ENCODE results near the gene B4GAT1.
"Not testable (repeated sequence)": the region's sequence is repeated elsewhere in the genome, so short reads cannot be mapped to it uniquely, and the experiment has no call there.

Gene B4GAT1

GRCh38 chr11:66388780-66389386 lies 41.5 kb upstream of the B4GAT1 start:
- no peaks in the 10 kb centered on the region for H3K79me2 ChIP-seq (ENCODE audit: insufficient read depth, low read length)
- H3K27me3 ChIP-seq (ENCODE audit: insufficient read depth, low read length, poor library complexity, severe bottlenecking) = no peaks in the 10 kb centered on the region
- H2AFZ ChIP-seq (ENCODE audit: low read length) = 0 out of 2 replicates have a peak overlapping the region, but pooled peaks have one; percentile 58
- H3K9ac ChIP-seq (ENCODE audit: low read depth, low read length, poor library complexity, severe bottlenecking) = no peak overlapping the region
- H3K36me3 ChIP-seq (ENCODE audit: insufficient read depth, low read length) = no peaks in the 10 kb centered on the region
- no peak overlapping the region for H3K4me2 ChIP-seq (ENCODE audit: low read depth, low read length, poor library complexity, severe bottlenecking)
- no peaks in the 10 kb centered on the region for H3K9me2 ChIP-seq (replicated peaks; ENCODE audit: low read depth, low read length)
- TF ChIP-seq EZH2phosphoT487 (IDR thresholded peaks at IDR 0.05; ENCODE audit: borderline replicate concordance) = no peak
- TF ChIP-seq, protein P1, sequence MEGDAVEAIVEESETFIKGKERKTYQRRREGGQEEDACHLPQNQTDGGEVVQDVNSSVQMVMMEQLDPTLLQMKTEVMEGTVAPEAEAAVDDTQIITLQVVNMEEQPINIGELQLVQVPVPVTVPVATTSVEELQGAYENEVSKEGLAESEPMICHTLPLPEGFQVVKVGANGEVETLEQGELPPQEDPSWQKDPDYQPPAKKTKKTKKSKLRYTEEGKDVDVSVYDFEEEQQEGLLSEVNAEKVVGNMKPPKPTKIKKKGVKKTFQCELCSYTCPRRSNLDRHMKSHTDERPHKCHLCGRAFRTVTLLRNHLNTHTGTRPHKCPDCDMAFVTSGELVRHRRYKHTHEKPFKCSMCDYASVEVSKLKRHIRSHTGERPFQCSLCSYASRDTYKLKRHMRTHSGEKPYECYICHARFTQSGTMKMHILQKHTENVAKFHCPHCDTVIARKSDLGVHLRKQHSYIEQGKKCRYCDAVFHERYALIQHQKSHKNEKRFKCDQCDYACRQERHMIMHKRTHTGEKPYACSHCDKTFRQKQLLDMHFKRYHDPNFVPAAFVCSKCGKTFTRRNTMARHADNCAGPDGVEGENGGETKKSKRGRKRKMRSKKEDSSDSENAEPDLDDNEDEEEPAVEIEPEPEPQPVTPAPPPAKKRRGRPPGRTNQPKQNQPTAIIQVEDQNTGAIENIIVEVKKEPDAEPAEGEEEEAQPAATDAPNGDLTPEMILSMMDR (conservative IDR thresholded peaks at IDR 0.05; ENCODE audit: low read length) = peak; percentile 89
- H3K4me3 ChIP-seq (ENCODE audit: low read length, poor library complexity, severe bottlenecking) = no peak overlapping the region
- H4K20me1 ChIP-seq (ENCODE audit: insufficient read depth, low read length, poor library complexity, severe bottlenecking) = no peaks in the 10 kb centered on the region
- H3K9me3 ChIP-seq (ENCODE audit: insufficient read depth, low read depth, low read length) = no peaks in the 10 kb centered on the region
- H3K4me1 ChIP-seq (ENCODE audit: insufficient read depth, low read length, poor library complexity, severe bottlenecking) = peaks cover 5% of the 10 kb centered on the region
- no peaks in the 10 kb centered on the region for H3F3A ChIP-seq (ENCODE audit: low read depth)

GRCh38 chr11:66386171-66387069 lies 39.0 kb upstream of the B4GAT1 start:
- no peak for TF ChIP-seq EZH2phosphoT487 (IDR thresholded peaks at IDR 0.05; ENCODE audit: borderline replicate concordance)
- TF ChIP-seq, protein P1 (conservative IDR thresholded peaks at IDR 0.05; ENCODE audit: low read length) = peak; percentile 94
- Histone ChIP-seq H3K9me3 (ENCODE audit: insufficient read depth, low read depth, low read length) (no peaks in the 10 kb centered on the region), H3F3A (ENCODE audit: low read depth) (no peaks in the 10 kb centered on the region), H3K4me3 (ENCODE audit: low read length, poor library complexity, severe bottlenecking) (peak overlapping the region; percentile 65), H3K4me1 (ENCODE audit: insufficient read depth, low read length, poor library complexity, severe bottlenecking) (peaks cover 5% of the 10 kb centered on the region), H3K36me3 (ENCODE audit: insufficient read depth, low read length) (no peaks in the 10 kb centered on the region), H4K20me1 (ENCODE audit: insufficient read depth, low read length, poor library complexity, severe bottlenecking) (no peaks in the 10 kb centered on the region), H3K9ac (ENCODE audit: low read depth, low read length, poor library complexity, severe bottlenecking) (peak overlapping the region; percentile 45), H3K9me2 (replicated peaks; ENCODE audit: low read depth, low read length) (no peaks in the 10 kb centered on the region), H3K27me3 (ENCODE audit: insufficient read depth, low read length, poor library complexity, severe bottlenecking) (no peaks in the 10 kb centered on the region), H3K4me2 (ENCODE audit: low read depth, low read length, poor library complexity, severe bottlenecking) (peak overlapping the region; percentile 61), H2AFZ (ENCODE audit: low read length) (peak overlapping the region; percentile 87), H3K79me2 (ENCODE audit: insufficient read depth, low read length) (no peaks in the 10 kb centered on the region)

DNA sequence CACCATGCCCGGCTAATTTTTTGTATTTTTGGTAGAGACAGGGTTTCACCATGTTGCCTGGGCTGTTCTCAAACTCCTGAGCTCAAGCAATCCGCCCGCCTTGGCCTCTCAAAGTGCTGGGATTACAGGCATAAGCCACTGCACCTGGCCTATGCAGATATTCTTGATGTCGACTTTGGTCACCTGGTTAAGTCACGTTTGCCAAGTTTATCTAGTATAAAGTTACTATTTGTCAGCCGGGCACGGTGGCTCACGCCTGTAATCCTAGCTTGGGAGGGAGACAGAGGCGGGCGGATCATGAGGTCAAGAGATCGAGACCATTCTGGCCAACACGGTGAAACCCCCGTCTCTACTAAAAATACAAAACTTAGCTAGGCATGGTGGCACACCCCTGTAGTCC lies 36.9 kb upstream of the B4GAT1 start:
- not testable (repeated sequence) for H3K9me2 ChIP-seq (replicated peaks; ENCODE audit: low read depth, low read length); H3K27me3 ChIP-seq (ENCODE audit: insufficient read depth, low read length, poor library complexity, severe bottlenecking); H3K9me3 ChIP-seq (ENCODE audit: insufficient read depth, low read depth, low read length); H3K4me2 ChIP-seq (ENCODE audit: low read depth, low read length, poor library complexity, severe bottlenecking); H4K20me1 ChIP-seq (ENCODE audit: insufficient read depth, low read length, poor library complexity, severe bottlenecking); H3K4me3 ChIP-seq (ENCODE audit: low read length, poor library complexity, severe bottlenecking); H2AFZ ChIP-seq (ENCODE audit: low read length); H3F3A ChIP-seq (ENCODE audit: low read depth); H3K79me2 ChIP-seq (ENCODE audit: insufficient read depth, low read length); H3K9ac ChIP-seq (ENCODE audit: low read depth, low read length, poor library complexity, severe bottlenecking); H3K36me3 ChIP-seq (ENCODE audit: insufficient read depth, low read length); H3K4me1 ChIP-seq (ENCODE audit: insufficient read depth, low read length, poor library complexity, severe bottlenecking)
